LNCaP clone FGC (cell line): Measurements from ENCODE around the gene C1orf174.
"Not testable (repeated sequence)": the region's sequence is repeated elsewhere in the genome, so short reads cannot be mapped to it uniquely, and the experiment has no call there.

Source experiments
- DNase-seq: peaks from one replicate; pipeline ENCODE4 v3.0.0-alpha.2; 2011; ENCODE audit warnings: low read depth
- H3K4me3 ChIP-seq: 2 replicates; pipeline ENCODE4 v1.5.1; 2011; ENCODE audit warnings: mild to moderate bottlenecking, low read depth, low read length, control low read depth
- CTCF ChIP-seq: IDR thresholded peaks from 2 replicates; pipeline ENCODE4 v1.5.1; 2012; ENCODE audit warnings: mild to moderate bottlenecking; ENCODE audit not compliant: control insufficient read depth, insufficient read depth; ENCODE audit errors: extremely low read depth

C1orf174 gene

GRCh38 chr1:3918966-3919611 is 19.0 kb upstream of the C1orf174 start:
- DNase-seq = no peak
- H3K4me3 ChIP-seq = no peak overlapping the region

GRCh38 chr1:3918359-3918758 is 18.3 kb upstream of the C1orf174 start:
- not testable (repeated sequence) for DNase-seq, H3K4me3 ChIP-seq

More at GRCh38 chr1:3918966-3919611, 19.0 kb upstream of the C1orf174 start:
- no peak for TF ChIP-seq CTCF

GRCh38 chr1:3917761-3918160 is 17.7 kb upstream of the C1orf174 start:
- no peak overlapping the region for H3K4me3 ChIP-seq
- TF ChIP-seq CTCF = no peak
- DNase-seq = no peak

GRCh38 chr1:3915551-3916121 is 15.6 kb upstream of the C1orf174 start:
- H3K4me3 ChIP-seq = no peak overlapping the region
- DNase-seq = no peak
- TF ChIP-seq CTCF = no peak

- TF ChIP-seq CTCF = no peak
- no peak for DNase-seq
Observed at GRCh38 chr1:3914911-3915310, 14.8 kb upstream of the C1orf174 start.

GRCh38 chr1:3914331-3914851 is 14.3 kb upstream of the C1orf174 start:
- H3K4me3 ChIP-seq = no peak overlapping the region
- TF ChIP-seq CTCF = no peak
- no peak for DNase-seq

More at GRCh38 chr1:3914911-3915310, 14.8 kb upstream of the C1orf174 start:
- no peak overlapping the region for H3K4me3 ChIP-seq

- no peak for DNase-seq
- TF ChIP-seq CTCF = no peak; the same call in 1 of the 2 replicates
- no peak overlapping the region for H3K4me3 ChIP-seq
Observed at GRCh38 chr1:3912809-3913685, 13.0 kb upstream of the C1orf174 start.
